DMS53 treated with DMSO at 0.1 percent for 48 hours (cell line): ENCODE measurements around the gene SUN2.

ENCODE experiments used
- DNase-seq: peaks from one replicate; lab custom pipeline; 2025; ENCODE audit not compliant: unreplicated experiment; lab: John Stamatoyannopoulos, UW

The SUN2 gene

GRCh38 chr22:38700270-38700788, 55.5 kb downstream of the SUN2 start:
- DNase-seq = peak; percentile 36

- DNase-seq = no peak
Measured at GRCh38 chr22:38699784-38700183, 56.0 kb downstream of the SUN2 start.

GRCh38 chr22:38699143-38699542, 56.7 kb downstream of the SUN2 start:
- no peak for DNase-seq

GRCh38 chr22:38698407-38699094, 57.2 kb downstream of the SUN2 start:
- no peak for DNase-seq

GRCh38 chr22:38697425-38698089, 58.2 kb downstream of the SUN2 start:
- no peak for DNase-seq

- DNase-seq = peak; percentile 5
Measured at GRCh38 chr22:38696606-38697424, 59.0 kb downstream of the SUN2 start.

GRCh38 chr22:38694940-38695339, 60.9 kb downstream of the SUN2 start:
- no peak for DNase-seq

- DNase-seq = no peak
Measured at GRCh38 chr22:38694049-38694448, 61.7 kb downstream of the SUN2 start.

- no peak for DNase-seq
Measured at GRCh38 chr22:38689651-38690050, 66.1 kb downstream of the SUN2 start.

GRCh38 chr22:38685761-38686160, 70.0 kb downstream of the SUN2 start:
- no peak for DNase-seq

GRCh38 chr22:38684895-38685294, 70.9 kb downstream of the SUN2 start:
- DNase-seq = no peak
